Dendritic cell treated with granulocyte-macrophage colony-stimulating factor and Interleukin-4, amounts not matched to agents 40 ng/mL and 50 ng/mL, for 4 days (primary cell): Measurements from ENCODE around the gene RAPGEF1.
"Not testable (repeated sequence)": the region's sequence is repeated elsewhere in the genome, so short reads cannot be mapped to it uniquely, and the experiment has no call there.

ENCODE experiments used
- H3K27ac Mint-ChIP-seq: one replicate; pipeline ENCODE4 v1.8.0; 2022; ENCODE audit warnings: mild to moderate bottlenecking, mixed read lengths
- H3K27me3 Mint-ChIP-seq: one replicate; pipeline ENCODE4 v1.8.0; 2022; ENCODE audit warnings: mild to moderate bottlenecking, mixed read lengths
- H3K36me3 Mint-ChIP-seq: one replicate; pipeline ENCODE4 v1.8.0; 2022; ENCODE audit warnings: low read depth, mixed read lengths
- H3K4me1 Mint-ChIP-seq: one replicate; pipeline ENCODE4 v1.8.0; 2022; ENCODE audit warnings: low read depth, mixed read lengths
- H3K4me3 Mint-ChIP-seq: one replicate; pipeline ENCODE4 v1.8.0; 2022; ENCODE audit warnings: mild to moderate bottlenecking, moderate library complexity, mixed read lengths
- H3K9me3 Mint-ChIP-seq: one replicate; pipeline ENCODE4 v1.8.0; 2022; ENCODE audit warnings: mixed read lengths
- intact Hi-C: fragments of 100-400 bp; cut with micrococcal nuclease; formaldehyde crosslinking; loops from one replicate; pipeline ENCODE4 v1.15.0; 2022

RAPGEF1 gene

DNA sequence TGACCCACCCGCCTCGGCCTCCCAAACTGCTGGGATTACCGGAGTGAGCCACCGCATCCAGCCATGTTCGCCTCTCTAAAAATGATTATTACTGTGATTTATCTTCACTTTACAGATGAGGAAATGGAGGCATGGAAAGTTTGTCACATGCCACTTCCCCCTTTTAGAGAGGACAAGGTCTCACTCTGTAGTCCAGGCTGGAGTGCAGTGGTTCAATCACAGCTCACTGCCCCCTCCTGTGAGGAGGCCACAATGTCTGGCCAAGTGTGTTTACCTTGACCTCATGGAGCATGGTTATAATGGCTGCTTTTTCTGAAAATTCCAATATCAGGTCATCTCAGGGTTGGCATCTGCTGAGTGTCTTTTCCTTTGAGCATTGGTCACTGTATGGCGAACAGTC is 187.8 kb downstream of the RAPGEF1 start:
- Mint-ChIP-seq H3K36me3 (no peaks in the 10 kb centered on the region), H3K4me1 (peaks cover 13% of the 10 kb centered on the region), H3K27ac (no peak overlapping the region), H3K9me3 (peaks cover 8% of the 10 kb centered on the region), H3K4me3 (no peak overlapping the region), H3K27me3 (peaks cover 80% of the 10 kb centered on the region)
- intact Hi-C loops, result no loop called here

DNA sequence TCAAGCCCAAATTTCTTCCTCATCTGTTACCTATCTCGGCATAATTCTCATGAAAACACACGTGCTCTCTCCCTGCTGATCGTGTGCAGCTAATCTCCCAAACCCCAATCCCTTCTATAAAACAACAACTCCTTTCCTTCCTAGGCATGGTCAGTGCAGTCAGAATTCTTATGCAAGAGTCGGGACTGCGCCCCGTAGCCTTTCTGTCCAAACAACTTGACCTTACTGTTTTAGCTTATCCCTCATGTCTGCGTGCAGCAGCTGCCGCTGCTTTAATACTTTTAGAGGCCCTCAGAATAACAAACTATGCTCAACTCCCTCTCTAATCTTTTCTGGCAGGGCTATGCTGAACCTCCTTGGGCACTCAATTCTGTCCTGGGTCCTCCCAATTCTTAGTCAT is 189.4 kb downstream of the RAPGEF1 start:
- intact Hi-C loops, H3K4me3 Mint-ChIP-seq, H3K36me3 Mint-ChIP-seq, H3K9me3 Mint-ChIP-seq, H3K27ac Mint-ChIP-seq: not testable (repeated sequence)
- H3K4me1 Mint-ChIP-seq, result peaks cover 18% of the 10 kb centered on the region
- H3K27me3 Mint-ChIP-seq, result peaks cover 80% of the 10 kb centered on the region

DNA sequence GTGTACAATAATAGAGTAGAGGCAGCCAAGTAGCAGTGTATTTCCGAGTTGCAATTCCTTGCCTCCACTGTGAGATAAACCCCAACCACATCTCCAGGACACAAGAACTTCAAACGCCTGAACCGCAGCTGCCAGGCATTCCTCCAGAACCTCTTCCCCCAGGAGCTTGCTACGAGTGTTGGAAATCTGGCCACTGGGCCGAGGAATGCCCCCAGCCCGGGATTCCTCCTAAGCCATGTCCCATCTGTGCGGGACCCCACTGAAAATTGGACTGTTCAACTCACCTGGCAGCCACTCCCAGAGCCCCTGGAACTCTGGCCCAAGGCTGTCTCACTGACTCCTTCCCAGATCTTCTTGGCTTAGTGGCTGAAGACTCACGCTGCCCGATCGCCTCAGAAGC is 190.7 kb downstream of the RAPGEF1 start:
- Mint-ChIP-seq H3K9me3 (peaks cover 15% of the 10 kb centered on the region), H3K4me1 (peaks cover 18% of the 10 kb centered on the region), H3K27me3 (peaks cover 85% of the 10 kb centered on the region)
- H3K4me3 Mint-ChIP-seq, H3K36me3 Mint-ChIP-seq, H3K27ac Mint-ChIP-seq, intact Hi-C loops: not testable (repeated sequence)

DNA sequence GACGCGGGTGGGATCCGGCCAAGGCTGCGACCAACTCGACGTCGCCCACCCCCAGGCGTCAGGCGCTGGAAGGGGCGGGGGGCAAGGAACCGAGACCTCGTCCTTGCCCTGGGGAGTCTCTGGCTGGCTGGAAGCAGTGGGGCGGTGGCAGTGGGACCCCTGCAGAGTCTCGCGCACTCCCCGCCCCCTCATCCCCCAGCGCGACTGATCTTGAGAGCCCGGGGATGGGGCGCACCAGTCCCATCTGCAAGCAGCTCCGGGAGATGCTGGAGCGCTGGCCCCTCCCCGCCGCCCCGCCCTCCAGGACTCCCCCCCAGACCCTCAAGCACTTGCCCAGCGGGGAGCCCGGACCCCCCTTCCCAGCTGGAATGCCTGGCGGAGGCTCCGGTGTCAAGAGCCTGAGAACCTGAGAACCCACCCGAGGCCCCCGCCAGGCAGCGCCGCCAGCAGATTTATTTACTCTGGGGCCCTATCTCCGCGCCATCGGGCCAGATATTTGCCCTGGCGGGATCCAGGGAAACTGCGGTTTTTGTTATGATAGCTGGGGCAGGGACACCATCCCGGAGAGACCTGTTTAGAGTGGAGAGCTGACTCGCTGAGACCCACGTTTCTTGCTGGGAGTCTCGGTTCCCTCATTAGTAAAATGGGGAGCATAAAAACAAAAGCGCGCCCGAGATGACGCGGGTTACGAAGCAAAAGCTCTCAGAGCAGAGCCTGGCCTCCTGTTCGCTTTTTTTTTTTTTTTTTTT is 193.4 kb downstream of the RAPGEF1 start:
- Mint-ChIP-seq H3K9me3 (peaks cover 36% of the 10 kb centered on the region), H3K36me3 (peaks cover 7% of the 10 kb centered on the region), H3K27me3 (peaks cover 81% of the 10 kb centered on the region), H3K4me1 (peaks cover 11% of the 10 kb centered on the region), H3K27ac (no peak overlapping the region), H3K4me3 (no peak overlapping the region)
- intact Hi-C loops, result no loop called here

GRCh38 chr9:131545786-131546335 is 194.0 kb downstream of the RAPGEF1 start:
- Mint-ChIP-seq H3K9me3 (peaks cover 36% of the 10 kb centered on the region), H3K36me3 (peaks cover 7% of the 10 kb centered on the region), H3K27me3 (peaks cover 81% of the 10 kb centered on the region), H3K27ac (no peak overlapping the region), H3K4me3 (no peak overlapping the region), H3K4me1 (peaks cover 11% of the 10 kb centered on the region)
- intact Hi-C loops, result no loop called here

- Mint-ChIP-seq H3K9me3 (peaks cover 36% of the 10 kb centered on the region), H3K36me3 (peaks cover 7% of the 10 kb centered on the region), H3K27me3 (peaks cover 77% of the 10 kb centered on the region), H3K4me3 (no peak within 1 kb of the TSS), H3K27ac (no peak within 1 kb of the TSS), H3K4me1 (peaks cover 11% of the 10 kb centered on the region)
- intact Hi-C loops, result no loop called here
These were observed 194.7 kb downstream of the RAPGEF1 start, which contains the start of gene PRRT1B for GRCh38 chr9:131545003-131545785. TSS of gene PRRT1B (plus strand) at chr9:131545523. CDS start at chr9:131545616, 93 bp downstream.

GRCh38 chr9:131543141-131543540 is 196.7 kb downstream of the RAPGEF1 start:
- Mint-ChIP-seq H3K4me1 (peaks cover 11% of the 10 kb centered on the region), H3K4me3 (no peak overlapping the region), H3K27ac (no peak overlapping the region), H3K9me3 (peaks cover 28% of the 10 kb centered on the region), H3K27me3 (peaks cover 63% of the 10 kb centered on the region), H3K36me3 (peaks cover 7% of the 10 kb centered on the region)
- intact Hi-C loops, result no loop called here

- peaks cover 23% of the 10 kb centered on the region for H3K9me3 Mint-ChIP-seq
- H3K27ac Mint-ChIP-seq, result no peak overlapping the region
- peaks cover 31% of the 10 kb centered on the region for H3K27me3 Mint-ChIP-seq
- intact Hi-C loops, result no loop called here
- H3K36me3 Mint-ChIP-seq, result peaks cover 7% of the 10 kb centered on the region
- H3K4me1 Mint-ChIP-seq, result no peaks in the 10 kb centered on the region
- H3K4me3 Mint-ChIP-seq, result no peak overlapping the region
These were observed 200.5 kb downstream of the RAPGEF1 start for GRCh38 chr9:131539223-131539923.

DNA sequence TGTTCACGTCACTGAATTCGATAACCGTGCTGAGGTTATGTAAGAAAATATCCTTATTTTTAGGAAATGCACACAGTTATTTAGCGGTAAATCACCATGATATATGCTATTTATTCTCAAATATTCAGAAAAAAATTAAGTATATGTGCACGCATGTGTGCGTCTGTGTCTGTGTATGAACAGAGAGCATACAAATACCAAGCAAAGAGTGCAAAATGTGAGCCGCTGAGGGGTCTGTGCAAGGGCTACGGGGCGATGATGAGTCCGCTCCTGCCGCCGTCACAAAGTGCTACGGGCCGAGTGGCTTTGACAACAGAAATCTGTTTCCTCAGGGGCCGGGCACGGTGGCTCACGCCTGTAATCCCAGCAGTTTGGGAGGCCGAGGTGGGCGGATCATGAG is 201.9 kb downstream of the RAPGEF1 start:
- H3K27me3 Mint-ChIP-seq, result peaks cover 20% of the 10 kb centered on the region
- H3K4me3 Mint-ChIP-seq, result no peak overlapping the region
- intact Hi-C loops, result no loop called here
- peaks cover 8% of the 10 kb centered on the region for H3K9me3 Mint-ChIP-seq
- no peak overlapping the region for H3K27ac Mint-ChIP-seq
- H3K4me1 Mint-ChIP-seq, result no peaks in the 10 kb centered on the region
- H3K36me3 Mint-ChIP-seq, result no peaks in the 10 kb centered on the region

GRCh38 chr9:131534721-131535237 is 205.1 kb downstream of the RAPGEF1 start:
- no peaks in the 10 kb centered on the region for H3K9me3 Mint-ChIP-seq
- no peaks in the 10 kb centered on the region for H3K36me3 Mint-ChIP-seq
- no peak overlapping the region for H3K4me3 Mint-ChIP-seq
- no peak overlapping the region for H3K27ac Mint-ChIP-seq
- H3K27me3 Mint-ChIP-seq, result peaks cover 16% of the 10 kb centered on the region
- intact Hi-C loops, result no loop called here
- H3K4me1 Mint-ChIP-seq, result peaks cover 8% of the 10 kb centered on the region

GRCh38 chr9:131530920-131531832 is 208.7 kb downstream of the RAPGEF1 start, which contains the start of gene UCK1:
TSS of gene UCK1 (minus strand) at chr9:131531263. CDS start at chr9:131531174, 89 bp downstream.
- H3K36me3 Mint-ChIP-seq, result no peaks in the 10 kb centered on the region
- H3K27me3 Mint-ChIP-seq, result peaks cover 9% of the 10 kb centered on the region
- peak within 1 kb of the TSS; percentile 72 for H3K4me3 Mint-ChIP-seq
- H3K4me1 Mint-ChIP-seq, result peaks cover 22% of the 10 kb centered on the region
- no peaks in the 10 kb centered on the region for H3K9me3 Mint-ChIP-seq
- intact Hi-C loops, result no loop called here
- H3K27ac Mint-ChIP-seq, result peak within 1 kb of the TSS; percentile 65

GRCh38 chr9:131530546-131530919 is 209.3 kb downstream of the RAPGEF1 start:
- H3K27ac Mint-ChIP-seq, result peak overlapping the region; percentile 65
- no peaks in the 10 kb centered on the region for H3K36me3 Mint-ChIP-seq
- intact Hi-C loops, result no loop called here

More at GRCh38 chr9:131530546-131530919, 209.3 kb downstream of the RAPGEF1 start:
- Mint-ChIP-seq H3K27me3 (peaks cover 9% of the 10 kb centered on the region), H3K4me3 (peak overlapping the region; percentile 72), H3K4me1 (peaks cover 22% of the 10 kb centered on the region), H3K9me3 (no peaks in the 10 kb centered on the region)
